ENCODE measurements around the gene ZSCAN5C.
A peak's percentile ranks its signal among the peaks of the same experiment; 100 is the strongest.
"Not testable (repeated sequence)": the region's sequence is repeated elsewhere in the genome, so short reads cannot be mapped to it uniquely, and the experiment has no call there.

The ZSCAN5C gene, protein sequence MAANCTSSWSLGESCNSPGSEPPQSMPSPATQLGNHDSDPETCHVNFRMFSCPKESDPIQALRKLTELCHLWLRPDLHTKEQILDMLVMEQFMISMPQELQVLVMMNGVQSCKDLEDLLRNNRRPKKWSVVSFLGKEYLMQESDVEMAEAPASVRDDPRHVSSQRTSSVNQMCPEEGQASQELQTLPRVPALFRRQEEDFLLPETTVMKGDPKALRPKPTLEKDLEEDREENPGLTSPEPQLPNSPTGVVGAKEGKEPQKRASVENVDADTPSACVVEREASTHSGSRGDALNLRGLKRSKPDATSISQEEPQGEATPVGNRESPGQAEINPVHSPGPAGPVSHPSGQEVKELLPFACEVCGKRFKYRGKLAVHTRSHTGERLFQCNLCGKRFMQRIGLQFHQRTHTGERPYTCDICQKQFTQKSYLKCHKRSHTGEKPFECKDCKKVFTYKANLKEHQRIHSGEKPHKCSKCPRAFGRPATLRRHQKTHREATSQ

DNA sequence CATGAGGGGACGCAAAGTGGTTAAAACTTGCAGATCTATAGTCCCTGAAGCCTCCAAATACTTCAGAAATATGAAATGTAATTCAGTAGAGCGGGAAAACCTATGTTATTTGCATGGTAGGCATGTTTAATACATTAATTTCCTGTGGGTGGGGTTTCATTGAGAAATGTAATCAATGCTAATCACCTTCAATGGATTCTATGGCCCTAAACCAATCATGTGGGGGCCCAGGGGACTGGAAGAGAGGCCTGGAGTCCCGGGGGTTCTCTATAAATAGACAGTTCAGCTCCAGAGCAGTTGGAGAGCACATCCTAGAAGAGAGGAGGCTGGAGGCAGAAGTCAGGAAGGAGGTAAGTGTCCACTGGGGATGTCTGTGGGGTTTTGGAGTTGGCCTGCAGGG is at the start of gene ZSCAN5C:
Gene ZSCAN5C (plus strand): TSS at position 301 of the 400 bp plus-strand sequence. CDS start 3,641 bp downstream, outside the sequence.
- DNase-seq: no peak

DNA sequence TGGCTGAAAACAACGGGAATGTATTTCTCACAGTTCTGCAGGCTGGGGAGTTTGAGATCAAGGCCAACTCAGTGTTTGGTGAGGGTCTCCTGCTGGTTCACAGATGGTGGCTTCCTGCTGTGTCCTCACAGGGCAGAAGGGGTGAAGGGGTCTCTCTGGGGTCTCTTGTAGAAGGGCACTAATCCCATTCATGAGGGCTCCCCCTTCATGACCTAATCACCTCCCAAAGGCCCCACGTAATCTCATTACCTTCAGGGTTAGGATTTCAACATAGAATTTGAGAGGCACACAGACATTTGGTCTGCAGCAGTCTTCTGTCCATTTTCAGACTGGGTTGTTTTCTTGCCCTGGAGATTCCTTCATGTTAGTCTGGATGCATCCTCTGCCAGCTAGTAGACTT is 49.4 kb upstream of the ZSCAN5C start:
- DNase-seq: no peak

DNA sequence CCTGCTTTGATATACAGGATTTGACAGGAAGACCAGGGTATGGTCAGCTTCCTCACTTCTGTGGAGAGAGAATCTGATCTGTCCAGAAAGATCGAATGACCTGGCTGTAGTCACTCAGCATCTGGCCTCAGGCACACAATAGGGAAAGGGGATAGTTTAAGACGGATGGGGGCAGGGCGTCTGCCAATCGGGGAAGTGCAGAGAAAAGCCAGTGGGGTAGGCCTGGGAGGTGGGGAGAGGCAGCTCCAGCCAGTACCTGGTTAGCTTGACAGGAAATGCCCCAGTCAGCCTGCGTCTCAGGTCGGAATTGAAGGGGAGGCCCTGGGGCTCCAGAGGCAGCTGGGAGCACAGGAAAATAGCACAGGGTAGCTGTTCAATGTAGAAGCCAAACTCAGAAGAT is 48.6 kb upstream of the ZSCAN5C start:
- no peak for DNase-seq

DNA sequence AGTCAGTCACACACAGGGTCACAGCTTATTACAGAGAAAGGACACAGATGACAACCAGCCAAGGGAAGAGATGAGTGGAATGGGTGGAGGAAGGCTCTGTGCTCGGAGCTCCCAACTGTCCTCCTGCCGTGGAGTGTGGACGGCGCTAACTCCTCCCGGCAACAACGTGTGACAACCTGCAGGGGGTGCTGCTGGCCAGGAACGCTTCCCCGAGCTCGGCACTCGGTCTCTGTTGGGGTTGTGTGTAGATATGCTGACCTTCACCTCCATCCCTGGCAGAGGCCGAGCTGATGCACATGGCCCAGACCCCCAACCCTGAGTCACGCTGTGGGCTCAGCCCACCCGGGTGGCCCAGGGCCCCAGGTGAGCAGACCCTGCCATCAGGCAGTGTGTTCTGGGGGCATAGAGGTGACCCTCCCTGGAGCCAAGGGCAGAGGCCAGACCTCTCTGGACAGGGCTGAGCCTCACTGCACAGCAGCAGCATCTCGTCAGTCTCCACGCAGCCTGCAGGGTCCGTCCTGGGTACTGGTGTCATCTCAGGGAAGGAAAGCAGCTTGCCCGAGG is 46.9 kb upstream of the ZSCAN5C start:
- DNase-seq: no peak

DNA sequence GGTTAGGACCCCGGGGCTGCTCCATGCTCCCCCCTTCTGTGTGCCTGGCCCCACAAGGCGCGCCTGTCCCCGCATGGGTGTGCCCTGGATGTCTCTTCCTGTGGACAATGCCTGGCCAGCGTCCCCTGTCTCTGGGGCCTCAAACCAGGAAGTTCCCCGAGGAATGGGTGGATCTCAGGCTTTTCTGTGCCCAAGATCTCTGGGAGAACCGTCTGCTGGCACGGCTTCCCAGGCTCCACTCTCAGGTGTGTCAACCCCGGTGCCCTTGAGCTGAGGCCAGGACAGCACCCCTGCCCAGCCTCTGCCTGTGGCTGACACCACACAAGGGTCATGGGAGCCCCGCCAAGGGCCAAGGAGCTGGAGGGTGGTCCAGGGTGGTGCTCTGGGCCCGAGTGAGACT is 45.3 kb upstream of the ZSCAN5C start:
- no peak for DNase-seq

DNA sequence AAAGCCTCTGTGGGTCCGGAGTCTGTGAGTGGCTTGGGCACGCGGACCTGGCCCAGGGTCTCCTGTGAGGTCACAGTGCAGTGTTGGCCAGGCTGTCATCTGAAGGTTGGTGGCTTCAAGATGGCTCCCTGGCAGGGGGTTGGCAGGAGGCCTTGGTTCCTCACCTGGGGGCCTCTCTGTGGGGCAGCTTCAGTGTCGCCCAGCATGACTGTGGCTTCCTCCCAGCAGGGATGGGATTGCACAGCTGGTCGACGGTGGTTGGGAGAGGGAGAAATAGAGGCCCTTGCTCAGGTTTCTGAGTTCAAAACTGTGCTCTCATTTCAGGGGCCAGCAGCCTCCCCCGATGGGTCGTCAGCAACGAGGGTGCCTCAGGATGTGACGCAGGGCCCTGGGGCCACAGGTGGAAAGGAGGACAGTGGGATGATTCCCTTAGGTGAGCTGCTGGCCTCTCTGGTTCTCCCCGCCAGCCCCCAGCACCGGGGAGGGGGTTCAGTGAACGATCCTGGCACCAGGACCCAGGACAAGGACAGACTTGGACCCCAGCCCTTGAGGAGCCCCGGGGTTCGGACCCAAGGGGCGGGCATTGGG is 43.8 kb upstream of the ZSCAN5C start:
- DNase-seq: no peak

DNA sequence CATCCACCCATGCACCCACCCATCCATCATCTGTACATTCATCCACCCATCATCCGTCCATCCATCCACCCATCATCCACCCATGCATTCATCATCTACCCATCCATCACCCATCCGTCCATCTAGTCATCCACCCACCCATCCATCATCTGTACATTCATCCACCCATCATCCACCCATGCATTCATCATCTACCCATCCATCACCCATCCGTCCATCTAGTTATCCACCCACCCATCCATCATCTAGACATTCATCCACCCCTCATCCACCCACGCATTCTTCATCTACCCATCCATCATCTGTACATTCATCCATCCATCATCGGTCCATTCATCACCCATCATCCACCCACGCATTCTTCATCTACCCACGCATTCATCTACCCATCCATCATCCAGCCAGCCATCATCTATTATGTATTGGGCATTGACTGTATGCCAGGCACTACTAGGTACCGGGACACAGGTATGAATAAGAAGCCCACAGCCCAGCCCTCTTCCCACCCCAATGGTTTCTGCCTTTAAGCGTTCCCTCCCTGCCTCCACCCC is 43.0 kb upstream of the ZSCAN5C start:
- DNase-seq: no peak

DNA sequence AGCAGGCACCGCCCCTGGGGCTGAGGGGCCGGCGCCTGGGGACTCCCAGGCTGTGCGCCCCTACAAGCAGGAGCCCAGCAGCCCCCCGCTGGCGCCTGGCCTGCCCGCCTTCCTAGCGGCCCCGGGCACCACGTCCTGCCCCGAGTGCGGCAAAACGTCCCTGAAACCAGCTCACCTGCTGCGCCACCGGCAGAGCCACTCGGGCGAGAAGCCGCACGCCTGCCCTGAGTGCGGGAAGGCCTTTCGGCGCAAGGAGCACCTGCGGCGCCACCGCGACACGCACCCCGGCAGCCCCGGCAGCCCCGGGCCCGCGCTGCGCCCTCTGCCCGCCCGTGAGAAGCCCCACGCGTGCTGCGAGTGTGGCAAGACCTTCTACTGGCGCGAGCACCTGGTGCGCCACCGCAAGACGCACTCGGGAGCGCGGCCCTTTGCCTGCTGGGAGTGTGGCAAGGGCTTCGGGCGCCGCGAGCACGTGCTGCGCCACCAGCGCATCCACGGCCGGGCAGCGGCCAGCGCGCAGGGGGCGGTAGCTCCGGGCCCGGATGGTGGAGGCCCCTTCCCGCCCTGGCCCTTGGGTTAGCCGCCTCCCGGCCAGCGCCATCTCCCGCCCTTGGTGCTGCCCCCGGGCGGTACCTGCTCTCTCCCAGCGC is 42.3 kb upstream of the ZSCAN5C start:
- no peak for DNase-seq

DNA sequence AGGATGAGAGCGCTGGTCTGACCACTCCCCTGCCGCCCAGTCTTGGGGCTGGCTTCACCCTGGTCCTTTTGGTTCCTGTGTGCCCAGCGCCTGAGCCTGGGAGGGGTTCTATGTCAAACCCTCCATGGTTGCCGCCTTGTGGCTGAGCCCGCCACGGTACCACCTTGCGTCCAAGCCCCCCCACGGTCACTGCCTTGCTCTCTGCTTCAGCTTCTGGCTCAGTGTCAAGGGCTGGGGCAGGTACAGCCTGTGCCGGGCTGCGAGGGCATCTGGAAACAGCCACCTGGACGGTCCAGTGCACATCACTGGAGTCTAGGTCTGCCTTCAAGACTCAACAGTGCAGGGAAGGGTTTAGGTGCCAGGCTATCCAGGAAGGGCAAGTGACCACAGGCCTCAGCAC is 40.5 kb upstream of the ZSCAN5C start:
- no peak for DNase-seq

DNA sequence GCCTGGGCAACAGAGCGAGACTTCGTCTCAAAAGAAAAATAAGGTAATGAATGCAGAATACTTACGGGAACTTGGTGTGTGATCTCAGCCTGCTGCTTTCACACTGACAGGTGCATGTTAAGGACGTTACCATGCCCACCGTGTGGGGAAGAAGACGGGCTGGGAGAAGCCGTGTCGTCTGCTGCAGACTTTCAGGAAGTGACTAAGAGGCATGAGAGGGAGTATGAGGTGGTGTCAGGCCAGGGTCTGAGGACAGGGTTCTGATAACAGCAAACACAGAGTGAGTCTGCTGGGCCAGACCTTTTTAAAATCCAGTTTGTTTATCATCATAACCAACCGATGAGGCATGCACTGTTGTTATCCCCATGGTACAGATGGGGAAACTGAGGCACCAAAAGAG is 39.8 kb upstream of the ZSCAN5C start:
- DNase-seq: peak; percentile 50

DNA sequence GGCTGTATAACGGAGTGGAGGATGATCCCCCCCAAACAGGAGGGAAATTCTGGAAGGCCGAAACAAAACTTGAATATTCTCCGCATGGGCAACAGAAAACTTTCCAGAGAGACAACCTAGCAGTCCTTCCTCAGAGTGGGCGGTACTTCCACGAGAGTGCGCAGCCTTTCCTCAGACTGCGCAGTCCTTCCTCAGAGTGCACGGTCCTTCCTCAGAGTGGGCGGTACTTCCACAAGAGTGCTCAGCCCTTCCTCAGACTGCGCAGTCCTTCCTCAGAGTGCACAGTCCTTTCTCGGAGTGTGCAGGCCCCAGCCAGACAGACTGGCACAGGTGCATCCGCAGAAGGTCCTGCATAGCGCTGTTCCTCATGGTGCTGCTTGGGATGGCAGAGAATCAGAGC is 39.0 kb upstream of the ZSCAN5C start:
- DNase-seq: no peak

DNA sequence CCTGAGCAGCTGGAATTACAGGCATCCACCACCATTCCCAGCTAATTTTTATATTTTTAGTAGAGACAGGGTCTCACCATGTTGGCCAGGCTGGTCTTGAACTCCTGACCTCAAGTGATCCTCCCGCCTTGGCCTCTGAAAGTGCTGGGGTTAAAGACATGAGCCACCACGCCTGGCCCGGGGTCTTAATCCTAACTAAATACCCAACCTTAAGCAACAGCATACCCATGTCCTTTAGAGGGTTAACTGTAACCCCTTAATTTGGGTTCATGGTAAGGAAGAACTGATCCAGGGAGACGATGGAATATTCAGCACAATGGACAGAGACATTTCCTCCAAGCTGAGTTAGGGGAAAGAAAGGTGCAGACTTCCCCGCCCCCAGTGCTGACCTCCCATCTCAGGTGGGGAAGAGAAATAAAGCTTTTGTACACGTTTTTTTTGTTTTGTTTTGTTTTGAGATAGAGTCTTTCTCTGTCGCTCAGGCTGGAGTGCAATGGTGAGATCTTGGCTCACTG is 35.0 kb upstream of the ZSCAN5C start:
- no peak for DNase-seq

DNA sequence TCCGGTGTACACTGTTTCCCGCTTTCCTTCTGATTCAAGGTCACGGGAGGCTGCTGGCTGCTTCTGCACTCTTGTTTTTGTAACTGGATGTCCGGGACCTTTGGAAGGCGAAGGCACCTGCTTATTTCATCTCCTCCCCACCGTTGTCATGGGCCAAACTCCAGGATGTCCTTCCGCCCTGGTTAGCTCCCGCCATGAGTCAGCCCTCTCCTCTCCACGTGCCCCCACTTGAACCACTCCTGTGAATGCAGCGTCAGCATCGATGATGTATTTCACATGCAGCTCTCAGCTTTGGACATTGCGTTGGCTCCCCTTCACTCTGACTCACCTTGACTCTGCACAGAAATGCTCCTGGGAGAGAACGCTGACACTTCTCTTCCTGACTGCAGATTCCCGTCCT is 31.8 kb upstream of the ZSCAN5C start:
- no peak for DNase-seq

DNA sequence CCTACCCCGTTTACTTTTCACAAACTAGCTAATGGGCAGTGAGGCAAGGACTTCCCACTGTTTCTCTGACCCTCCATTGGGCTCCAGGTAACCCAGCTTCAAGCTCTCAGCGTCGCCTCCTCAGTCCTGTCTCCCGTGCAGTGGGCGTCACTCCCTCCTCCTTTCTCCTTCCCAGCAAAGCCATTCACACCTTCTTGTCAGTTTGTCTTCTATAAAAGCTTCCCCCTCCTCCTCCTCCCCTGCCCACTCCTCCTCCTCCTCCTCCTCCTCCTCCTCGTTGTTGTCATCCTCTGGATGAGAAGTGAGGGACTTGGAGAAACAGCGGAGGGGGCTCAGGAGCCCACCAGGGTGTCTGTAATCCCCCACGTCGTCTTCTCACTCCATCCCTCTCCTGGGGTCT is 28.0 kb upstream of the ZSCAN5C start:
- DNase-seq: no peak

DNA sequence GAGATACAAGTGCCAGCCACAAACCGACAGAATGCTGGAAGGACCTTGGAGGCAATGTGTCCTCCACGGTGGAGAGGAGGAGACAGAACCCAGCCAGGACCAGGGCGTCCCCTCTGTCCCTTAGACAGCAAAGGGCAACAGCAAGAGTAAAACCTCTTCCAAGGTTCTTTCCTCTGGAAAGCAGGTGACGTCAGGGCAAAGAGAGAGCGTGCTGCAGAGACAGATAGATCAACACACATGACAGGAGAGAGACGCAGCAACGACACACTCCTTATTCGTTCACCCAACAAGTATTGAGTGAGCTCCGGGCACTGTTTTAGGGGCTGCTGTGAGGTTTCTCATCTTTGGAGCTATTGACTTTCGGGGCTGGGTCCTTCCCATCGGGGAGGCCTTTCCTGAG is 27.5 kb upstream of the ZSCAN5C start:
- no peak for DNase-seq

DNA sequence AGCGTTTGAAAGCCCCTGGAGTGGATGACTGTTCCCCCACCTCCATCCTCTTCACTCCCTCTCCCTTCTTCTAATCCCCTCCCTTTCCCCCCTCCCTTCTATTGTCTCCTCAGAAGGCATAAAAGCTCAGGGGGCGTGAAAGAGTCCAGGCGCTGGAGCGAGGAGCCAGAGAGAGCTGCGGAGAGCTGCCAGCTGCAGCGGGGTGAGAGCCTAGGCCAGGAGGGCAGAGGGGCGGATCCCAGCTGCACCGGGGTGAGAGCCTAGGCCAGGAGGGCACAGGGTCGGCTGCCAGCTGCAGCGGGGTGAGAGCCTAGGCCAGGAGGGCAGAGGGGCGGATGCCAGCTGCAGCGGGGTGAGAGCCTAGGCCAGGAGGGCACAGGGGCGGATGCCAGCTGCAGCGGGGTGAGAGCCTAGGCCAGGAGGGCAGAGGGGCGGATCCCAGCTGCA is 26.2 kb upstream of the ZSCAN5C start, which contains the start of gene GALP:
Gene GALP (plus strand): TSS at position 148 of the 447 bp plus-strand sequence. CDS start 1,101 bp downstream, outside the sequence.
- DNase-seq: not testable (repeated sequence)

DNA sequence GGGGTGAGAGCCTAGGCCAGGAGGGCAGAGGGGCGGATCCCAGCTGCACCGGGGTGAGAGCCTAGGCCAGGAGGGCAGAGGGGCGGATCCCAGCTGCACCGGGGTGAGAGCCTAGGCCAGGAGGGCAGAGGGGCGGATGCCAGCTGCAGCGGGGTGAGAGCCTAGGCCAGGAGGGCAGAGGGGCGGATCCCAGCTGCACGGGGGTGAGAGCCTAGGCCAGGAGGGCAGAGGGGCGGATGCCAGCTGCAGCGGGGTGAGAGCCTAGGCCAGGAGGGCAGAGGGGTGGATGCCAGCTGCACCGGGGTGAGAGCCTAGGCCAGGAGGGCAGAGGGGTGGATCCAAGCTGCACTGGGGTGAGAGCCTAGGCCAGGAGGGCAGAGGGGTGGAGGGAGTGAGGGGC is 25.8 kb upstream of the ZSCAN5C start:
- not testable (repeated sequence) for DNase-seq

DNA sequence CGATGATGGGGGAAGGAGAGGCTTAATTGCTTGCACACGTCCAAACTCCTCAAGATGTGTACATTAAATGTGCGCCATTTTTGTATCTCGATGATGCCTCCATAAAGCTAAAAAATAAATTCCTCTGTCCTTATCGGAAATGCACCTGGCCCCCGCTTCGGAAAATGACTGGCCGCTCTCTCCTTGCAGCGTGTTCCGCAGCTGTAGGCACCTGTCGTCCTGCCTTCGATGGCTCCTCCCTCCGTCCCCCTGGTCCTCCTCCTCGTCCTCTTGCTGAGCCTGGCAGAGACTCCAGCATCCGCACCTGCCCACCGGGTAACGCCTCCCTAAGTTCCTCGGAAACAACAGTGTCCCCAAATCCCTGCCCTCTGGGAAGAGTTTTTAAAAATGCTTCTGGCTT is 25.2 kb upstream of the ZSCAN5C start:
- no peak for DNase-seq

DNA sequence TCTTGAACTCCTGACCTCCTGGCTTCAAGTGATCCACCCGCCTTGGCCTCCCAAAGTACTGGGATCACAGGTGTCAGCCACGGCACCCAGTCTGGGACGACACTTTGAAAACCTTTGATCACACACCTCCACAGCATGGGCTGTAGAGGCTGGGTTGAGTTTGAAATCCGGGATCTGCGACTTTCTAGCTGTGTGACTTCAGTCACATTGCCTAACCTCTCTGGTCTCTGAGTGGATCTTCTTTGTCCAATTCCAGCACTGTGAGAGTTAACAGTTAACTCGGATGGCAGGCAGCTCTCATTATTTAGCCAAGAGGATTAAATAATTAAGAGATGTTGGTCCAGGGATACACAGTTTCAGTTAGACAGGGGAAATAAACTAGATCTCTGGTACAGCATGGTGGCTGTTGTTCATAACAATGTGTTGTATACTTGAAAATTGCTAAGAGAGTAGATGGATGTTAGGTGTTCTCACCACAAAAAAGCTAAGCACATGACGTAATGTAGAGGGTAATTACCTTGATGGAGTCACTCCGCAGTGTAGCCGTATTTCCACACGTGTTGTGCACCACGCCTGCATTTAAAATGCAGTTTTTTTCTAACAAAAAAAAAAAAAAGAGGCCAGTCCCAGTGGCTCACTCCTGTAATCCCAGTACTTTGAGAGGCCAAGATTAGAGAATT is 24.4 kb upstream of the ZSCAN5C start:
- DNase-seq: no peak

DNA sequence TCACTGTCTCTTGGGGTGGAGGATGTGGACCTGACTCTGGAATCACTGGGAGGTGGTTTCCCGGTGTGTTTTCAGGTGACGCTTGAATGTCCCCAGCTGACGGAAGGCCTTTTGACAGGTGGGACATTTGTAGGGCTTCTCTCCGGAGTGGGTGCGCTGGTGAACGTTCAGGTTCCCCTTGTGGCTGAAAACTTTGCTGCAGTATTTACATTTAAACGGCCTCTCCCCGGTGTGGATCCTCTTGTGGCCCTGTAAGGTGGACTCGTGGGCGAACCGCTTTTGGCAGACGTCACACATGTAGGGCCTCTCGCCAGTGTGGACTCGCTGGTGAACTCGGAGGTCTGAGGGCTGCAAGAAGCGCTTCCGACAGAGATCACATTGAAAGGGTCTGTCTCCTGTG is 12.3 kb upstream of the ZSCAN5C start:
- DNase-seq: no peak

DNA sequence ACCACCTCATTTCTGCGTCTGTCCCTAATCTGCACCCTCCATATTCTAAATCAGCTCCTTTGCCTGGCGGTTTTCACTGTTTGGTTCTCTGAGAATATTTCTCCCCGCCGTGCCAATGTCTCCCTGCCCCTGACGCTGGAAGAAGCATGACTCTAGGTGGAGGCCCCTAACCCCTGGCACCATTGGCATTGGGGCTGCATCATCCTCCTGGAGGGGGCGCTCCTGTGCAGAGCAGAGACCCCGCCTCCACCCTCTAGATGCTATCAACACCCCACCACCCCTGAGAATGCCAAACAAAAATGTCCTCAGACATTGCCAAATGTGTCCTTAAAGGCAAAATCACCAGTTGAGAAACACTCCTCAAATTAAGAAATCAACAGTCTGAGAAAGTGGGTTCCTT is 11.0 kb upstream of the ZSCAN5C start:
- no peak for DNase-seq

DNA sequence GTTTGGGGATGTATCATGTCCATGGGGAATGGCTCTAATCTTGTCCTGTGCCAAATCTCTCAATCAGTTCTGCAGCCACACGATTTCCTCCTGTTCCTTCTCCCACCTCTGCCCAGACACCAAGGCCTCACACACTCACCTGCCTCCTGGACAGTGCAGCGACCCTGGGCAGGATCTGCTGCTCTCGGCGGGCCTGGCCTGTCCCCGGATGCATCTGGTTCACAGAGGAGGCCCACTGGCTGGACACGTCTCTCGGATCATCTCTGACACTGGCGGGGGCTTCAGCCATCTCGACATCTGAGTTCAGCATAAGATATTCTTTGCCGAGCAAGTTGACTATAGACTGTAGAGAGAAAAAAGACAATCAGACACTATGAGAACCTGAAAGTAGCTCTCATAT is 10.4 kb upstream of the ZSCAN5C start:
- no peak for DNase-seq
